B cell (primary cell): Measurements from ENCODE around the gene LUM. TPM values are rescaled to one million over a fixed set of nuclear protein-coding genes. Genes with fewer than 3 reads are reported as not detected.

Source experiments
- ATAC-seq: fragments of 200-7000 bp; cut with Tn5 transposase; one replicate; pipeline ENCODE4 v1.10.0; 2021; ENCODE audit warnings: low read depth, mild to moderate bottlenecking, moderate number of reproducible peaks, moderate library complexity
- CTCF ChIA-PET: fragments of 350-600 bp; sonication (Branson Sonifier 250); formaldehyde crosslinking; loops from one replicate; lab custom pipeline; 2021; ENCODE audit warnings: antibody characterized with exemption, inconsistent platforms; lab: Charles Lee
- POLR2A ChIA-PET: fragments of 350-600 bp; sonication (Branson Sonifier 250); formaldehyde crosslinking; loops from one replicate; lab custom pipeline; 2021; ENCODE audit warnings: antibody characterized with exemption; lab: Charles Lee
- DNase-seq: peaks from one replicate; pipeline ENCODE4 v3.0.0; 2013
- H2AFZ ChIP-seq: 2 replicates; pipeline ENCODE4 v1.6.1; 2012; ENCODE audit warnings: mild to moderate bottlenecking, low read depth, low read length; ENCODE audit not compliant: insufficient read depth, poor library complexity, severe bottlenecking
- H3K27ac ChIP-seq, 2 donors: 1 replicate in 1 of 2; 2 replicates in 1 of 2; pipeline ENCODE4 v1.5.1; 2012 to 2013; ENCODE audit warnings: low read length in 2 of 2, mild to moderate bottlenecking in 2 of 2, moderate library complexity in 1 of 2
- H3K27me3 ChIP-seq, 4 experiments: fragments of 200-600 bp in 1 of 4; sonication (generic) in 1 of 4; replicated peaks in 1 of 4; 1 replicate in 2 of 4; 2 replicates in 2 of 4; pipeline versions ENCODE4 v1.6.1 to v1.7.0; 2013 to 2016; ENCODE audit warnings: low read length in 3 of 4, mild to moderate bottlenecking in 2 of 4, mixed read lengths in 1 of 4, moderate library complexity in 1 of 4; ENCODE audit not compliant: insufficient read depth in 4 of 4, control insufficient read depth in 3 of 4; ENCODE audit errors: control extremely low read depth in 1 of 4
- H3K36me3 ChIP-seq, 2 experiments: replicated peaks in 1 of 2; 1 replicate in 1 of 2; 2 replicates in 1 of 2; pipeline versions ENCODE4 v1.6.1 to v1.7.1; 2013; ENCODE audit warnings: low read length in 1 of 2; ENCODE audit not compliant: insufficient read depth in 2 of 2, control insufficient read depth in 1 of 2; ENCODE audit errors: control extremely low read depth in 1 of 2, extremely low read depth in 1 of 2
- H3K4me1 ChIP-seq, 2 donors: fragments of 200-600 bp in 1 of 2; sonication (generic) in 1 of 2; 1 replicate in 1 of 2; 2 replicates in 1 of 2; pipeline versions ENCODE4 v1.5.1 to v1.6.1; 2013 to 2017; ENCODE audit warnings: low read length in 2 of 2; ENCODE audit not compliant: control insufficient read depth in 2 of 2, insufficient read depth in 2 of 2
- H3K4me2 ChIP-seq: replicated peaks from 2 replicates; pipeline ENCODE3; 2012; ENCODE audit warnings: mild to moderate bottlenecking, low read depth, low read length; ENCODE audit not compliant: poor library complexity, severe bottlenecking
- H3K4me3 ChIP-seq, 5 experiments: fragments of 200-600 bp in 1 of 5; sonication (generic) in 1 of 5; 1 replicate in 3 of 5; 2 replicates in 2 of 5; pipeline versions ENCODE4 v1.5.1 to v1.7.0; 2011 to 2016; ENCODE audit warnings: low read length in 4 of 5, mild to moderate bottlenecking in 4 of 5, low read depth in 2 of 5, control low read depth in 1 of 5, moderate library complexity in 1 of 5; ENCODE audit not compliant: insufficient read depth in 1 of 5; ENCODE audit errors: control extremely low read depth in 1 of 5, extremely low read depth in 1 of 5
- H3K79me2 ChIP-seq: fragments of 200-600 bp; sonication (generic); one replicate; pipeline ENCODE4 v1.6.0; 2016; ENCODE audit warnings: low read length; ENCODE audit not compliant: control insufficient read depth, insufficient read depth
- H3K9ac ChIP-seq: fragments of 200-600 bp; sonication (generic); 2 replicates; pipeline ENCODE4 v1.6.1; 2017; ENCODE audit warnings: mild to moderate bottlenecking, low read length, moderate library complexity
- H3K9me3 ChIP-seq, 3 donors: one replicate each; pipeline versions ENCODE4 v1.6.1 to v1.7.1; 2013; ENCODE audit warnings: low read length in 2 of 3; ENCODE audit not compliant: control insufficient read depth in 2 of 3, insufficient read depth in 1 of 3; ENCODE audit errors: control extremely low read depth in 1 of 3
- H4K20me1 ChIP-seq: 2 replicates; pipeline ENCODE4 v1.6.0; 2012; ENCODE audit warnings: mild to moderate bottlenecking, low read length; ENCODE audit not compliant: insufficient read depth, control insufficient read depth, poor library complexity, severe bottlenecking
- H3K27ac Mint-ChIP-seq: one replicate; pipeline ENCODE4 v1.8.0; 2021; ENCODE audit warnings: mixed read lengths
- H3K27me3 Mint-ChIP-seq: one replicate; pipeline ENCODE4 v1.8.0; 2021; ENCODE audit warnings: mixed read lengths
- H3K4me1 Mint-ChIP-seq: one replicate; pipeline ENCODE4 v1.8.0; 2021; ENCODE audit warnings: mixed read lengths
- H3K4me3 Mint-ChIP-seq: one replicate; pipeline ENCODE4 v1.8.0; 2021; ENCODE audit warnings: mixed read lengths
- H3K9me3 Mint-ChIP-seq: one replicate; pipeline ENCODE4 v1.8.0; 2022; ENCODE audit warnings: mixed read lengths; ENCODE audit not compliant: insufficient read depth
- CTCF ChIP-seq: fragments of 200-600 bp; IDR thresholded peaks from one replicate; pipeline ENCODE4 v1.8.0; 2022; ENCODE audit warnings: antibody characterized with exemption, mild to moderate bottlenecking
- EZH2 ChIP-seq: IDR thresholded peaks from 2 replicates; pipeline ENCODE4 v1.6.1; 2012; ENCODE audit warnings: borderline replicate concordance, low read depth, mild to moderate bottlenecking, moderate library complexity, low read length; ENCODE audit not compliant: insufficient read depth, poor library complexity, severe bottlenecking
- WGBS: methylation state at CpG from one replicate; pipeline ENCODE4 v1.1.5; 2013; ENCODE audit warnings: missing lambda C conversion rate; ENCODE audit not compliant: insufficient coverage; 5-methylcytosine and 5-hydroxymethylcytosine counted together
- intact Hi-C: fragments of 100-400 bp; cut with micrococcal nuclease; formaldehyde crosslinking; loops from one replicate; pipeline ENCODE4 v1.10.0; 2022
- polyA plus RNA-seq: library from polyadenylated mRNA; depleted of rRNA; stranded (reverse); fragments of >200 nt; gene quantifications from 2 replicates; pipeline ENCODE4 v1.2.3, GENCODE V29; 2012
- total RNA-seq, 2 donors: library from RNA; stranded (reverse); fragments of 120-200 nt in 1 of 2; gene quantifications; 1 replicate in 1 of 2; 2 replicates in 1 of 2; pipeline versions ENCODE4 v1.2.3 to v1.2.4, GENCODE V29; 2013 to 2022

The LUM gene
- total and polyA plus RNA-seq, 2 donors (not counting 1 experiment from before 2014, with no cell fraction given): not detected

GRCh38 chr12:91074154-91074709 lies 37.1 kb downstream of the LUM start:
- Histone ChIP-seq H3K27ac (no peak overlapping the region), H3K9ac (no peak overlapping the region), H3K4me3 (no peak overlapping the region), H4K20me1 (no peaks in the 10 kb centered on the region), H2AFZ (no peak overlapping the region), H3K36me3 (no peaks in the 10 kb centered on the region), H3K79me2 (no peaks in the 10 kb centered on the region), H3K4me1 (no peaks in the 10 kb centered on the region), H3K9me3 (no peaks in the 10 kb centered on the region), H3K4me2 (no peak overlapping the region), H3K27me3 (no peaks in the 10 kb centered on the region)
- no peak for TF ChIP-seq EZH2
- no peak for TF ChIP-seq CTCF
- CTCF ChIA-PET: no interaction called here
- no peak overlapping the region for H3K27ac Mint-ChIP-seq
- H3K9me3 Mint-ChIP-seq: no peaks in the 10 kb centered on the region
- ATAC-seq: no peak
- POLR2A ChIA-PET: no interaction called here
- intact Hi-C loops: no loop called here
- no peaks in the 10 kb centered on the region for H3K4me1 Mint-ChIP-seq
- DNase-seq: no peak
- H3K27me3 Mint-ChIP-seq: peaks cover 1% of the 10 kb centered on the region
- H3K4me3 Mint-ChIP-seq: no peak overlapping the region
- 100% methylated on average over 2 of the region's 6 CpGs for WGBS

GRCh38 chr12:91073426-91073825 lies 37.9 kb downstream of the LUM start:
- ATAC-seq: no peak
- Histone ChIP-seq H3K9ac (no peak overlapping the region), H4K20me1 (no peaks in the 10 kb centered on the region), H2AFZ (no peak overlapping the region), H3K27me3 (no peaks in the 10 kb centered on the region), H3K4me1 (no peaks in the 10 kb centered on the region), H3K27ac (no peak overlapping the region), H3K36me3 (no peaks in the 10 kb centered on the region), H3K79me2 (no peaks in the 10 kb centered on the region), H3K4me2 (no peak overlapping the region), H3K9me3 (no peaks in the 10 kb centered on the region), H3K4me3 (no peak overlapping the region)
- Mint-ChIP-seq H3K27ac (no peak overlapping the region), H3K27me3 (peaks cover 4% of the 10 kb centered on the region), H3K4me1 (no peaks in the 10 kb centered on the region), H3K4me3 (no peak overlapping the region), H3K9me3 (no peaks in the 10 kb centered on the region)
- TF ChIP-seq CTCF: no peak
- no peak for TF ChIP-seq EZH2
- intact Hi-C loops: no loop called here
- no peak for DNase-seq
- ChIA-PET POLR2A (no interaction called here), CTCF (no interaction called here)
